Chondrocyte (in vitro differentiated cells): ENCODE data around the gene VARS2. TPM values are rescaled to one million over a fixed set of nuclear protein-coding genes. Genes with fewer than 3 reads are reported as not detected.
"Not testable (repeated sequence)": the region's sequence is repeated elsewhere in the genome, so short reads cannot be mapped to it uniquely, and the experiment has no call there.

Source experiments
- DNase-seq: peaks from one replicate; pipeline ENCODE4 v3.0.0; 2021; ENCODE audit warnings: mixed read lengths, low spot score
- H3K27ac Mint-ChIP-seq: one replicate; pipeline ENCODE4 v1.8.0; 2021; ENCODE audit warnings: mild to moderate bottlenecking, moderate library complexity, mixed read lengths; ENCODE audit not compliant: unreplicated experiment
- H3K27me3 Mint-ChIP-seq: 2 replicates; pipeline ENCODE4 v1.8.0; 2021; ENCODE audit warnings: low read depth, mixed read lengths
- H3K36me3 Mint-ChIP-seq: 2 replicates; pipeline ENCODE4 v1.8.0; 2021; ENCODE audit warnings: low read depth, mixed read lengths
- H3K4me1 Mint-ChIP-seq: 2 replicates; pipeline ENCODE4 v1.8.0; 2021; ENCODE audit warnings: low read depth, mild to moderate bottlenecking, mixed read lengths
- H3K4me3 Mint-ChIP-seq: one replicate; pipeline ENCODE4 v1.8.0; 2021; ENCODE audit warnings: mild to moderate bottlenecking, moderate library complexity, mixed read lengths; ENCODE audit not compliant: unreplicated experiment
- H3K9me3 Mint-ChIP-seq: 2 replicates; pipeline ENCODE4 v1.8.0; 2021; ENCODE audit warnings: low read depth, mixed read lengths
- total RNA-seq: library from RNA; stranded (reverse); gene quantifications from 3 replicates; pipeline ENCODE4 v1.2.1, GENCODE V29; 2021
- TF ChIP-seq, protein P1 (sequence below): fragments of 200-600 bp; sonication (generic); IDR thresholded peaks from 2 replicates; pipeline ENCODE4 v1.5.0; 2021; ENCODE audit warnings: antibody characterized with exemption, mild to moderate bottlenecking, moderate library complexity

The VARS2 gene
- total RNA-seq, 1 donor from 2014 or later: 33.1 TPM

DNA sequence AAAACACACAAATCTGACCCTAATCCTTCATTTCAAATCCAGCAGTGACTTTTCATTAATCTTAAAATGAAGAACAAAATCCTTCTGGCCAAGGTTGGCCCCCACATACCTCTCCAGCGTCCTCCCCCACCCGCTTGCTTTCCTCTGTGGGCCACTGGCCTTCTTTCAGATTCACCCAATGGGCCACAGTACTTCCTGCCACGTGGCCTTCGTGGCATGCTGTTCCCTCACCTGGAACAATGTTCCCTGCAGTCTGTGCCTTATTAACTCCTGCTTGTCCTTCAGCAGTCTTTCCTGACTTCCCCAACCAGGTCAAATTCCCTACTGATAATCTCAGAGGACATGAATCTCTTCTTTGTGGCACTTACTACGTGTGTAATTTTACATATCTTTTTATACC lies 11.3 kb upstream of the VARS2 start:
- Mint-ChIP-seq H3K9me3 (no peaks in the 10 kb centered on the region), H3K4me3 (no peak overlapping the region), H3K27ac (no peak overlapping the region), H3K27me3 (no peaks in the 10 kb centered on the region), H3K36me3 (peaks cover 17% of the 10 kb centered on the region), H3K4me1 (peaks cover 3% of the 10 kb centered on the region)
- TF ChIP-seq, protein P1, sequence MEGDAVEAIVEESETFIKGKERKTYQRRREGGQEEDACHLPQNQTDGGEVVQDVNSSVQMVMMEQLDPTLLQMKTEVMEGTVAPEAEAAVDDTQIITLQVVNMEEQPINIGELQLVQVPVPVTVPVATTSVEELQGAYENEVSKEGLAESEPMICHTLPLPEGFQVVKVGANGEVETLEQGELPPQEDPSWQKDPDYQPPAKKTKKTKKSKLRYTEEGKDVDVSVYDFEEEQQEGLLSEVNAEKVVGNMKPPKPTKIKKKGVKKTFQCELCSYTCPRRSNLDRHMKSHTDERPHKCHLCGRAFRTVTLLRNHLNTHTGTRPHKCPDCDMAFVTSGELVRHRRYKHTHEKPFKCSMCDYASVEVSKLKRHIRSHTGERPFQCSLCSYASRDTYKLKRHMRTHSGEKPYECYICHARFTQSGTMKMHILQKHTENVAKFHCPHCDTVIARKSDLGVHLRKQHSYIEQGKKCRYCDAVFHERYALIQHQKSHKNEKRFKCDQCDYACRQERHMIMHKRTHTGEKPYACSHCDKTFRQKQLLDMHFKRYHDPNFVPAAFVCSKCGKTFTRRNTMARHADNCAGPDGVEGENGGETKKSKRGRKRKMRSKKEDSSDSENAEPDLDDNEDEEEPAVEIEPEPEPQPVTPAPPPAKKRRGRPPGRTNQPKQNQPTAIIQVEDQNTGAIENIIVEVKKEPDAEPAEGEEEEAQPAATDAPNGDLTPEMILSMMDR: no peak
- no peak for DNase-seq

DNA sequence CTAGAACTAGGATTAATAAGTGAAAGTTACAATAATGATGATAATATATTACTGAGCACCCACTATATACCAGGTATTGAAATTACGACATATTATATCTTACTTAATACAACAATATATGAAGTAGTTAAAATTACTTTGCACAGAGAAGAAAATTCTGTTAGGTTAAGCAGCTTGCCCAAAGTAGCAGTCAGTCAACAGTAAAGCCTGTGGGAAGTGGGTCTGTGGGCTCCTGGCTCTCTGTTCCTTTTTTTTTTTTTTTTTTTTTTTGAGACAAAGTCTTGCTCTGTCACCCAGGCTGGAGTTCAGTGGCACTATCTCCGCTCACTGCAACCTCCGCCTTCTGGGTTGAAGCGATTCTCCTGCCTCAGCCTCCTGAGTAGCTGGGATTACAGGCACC lies 10.8 kb upstream of the VARS2 start:
- no peak for DNase-seq
- H3K36me3 Mint-ChIP-seq: peaks cover 14% of the 10 kb centered on the region
- H3K27ac Mint-ChIP-seq: no peak overlapping the region
- H3K9me3 Mint-ChIP-seq: no peaks in the 10 kb centered on the region
- H3K4me3 Mint-ChIP-seq: no peak overlapping the region
- TF ChIP-seq, protein P1: no peak
- no peaks in the 10 kb centered on the region for H3K27me3 Mint-ChIP-seq
- H3K4me1 Mint-ChIP-seq: peaks cover 8% of the 10 kb centered on the region

DNA sequence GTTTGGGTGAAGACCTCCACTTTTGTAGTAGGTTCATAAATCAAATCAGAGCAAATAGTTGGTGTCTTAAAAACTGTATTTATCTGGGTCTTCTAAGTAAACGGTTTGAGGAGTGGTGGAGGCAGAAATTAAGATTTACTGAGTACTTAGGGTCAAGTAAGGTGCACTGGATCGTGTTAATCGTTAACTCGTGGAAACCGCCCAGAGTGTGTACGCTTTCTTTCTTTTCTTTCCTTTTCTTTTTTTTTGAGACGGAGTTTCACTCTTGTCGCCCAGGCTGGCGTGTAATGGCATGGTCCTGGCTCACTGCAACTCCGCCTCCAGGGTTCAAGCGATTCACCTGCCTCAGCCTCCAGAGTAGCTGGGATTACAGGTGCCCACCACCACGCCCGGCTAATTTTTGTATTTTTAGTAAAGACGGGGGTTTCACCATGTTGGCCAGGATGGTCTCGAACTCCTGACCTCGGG lies 6.7 kb upstream of the VARS2 start:
- not testable (repeated sequence) for H3K9me3 Mint-ChIP-seq, H3K27me3 Mint-ChIP-seq, DNase-seq
- Mint-ChIP-seq H3K4me3 (peak overlapping the region; percentile 99), H3K27ac (peak overlapping the region; percentile 95), H3K36me3 (peaks cover 11% of the 10 kb centered on the region), H3K4me1 (peaks cover 20% of the 10 kb centered on the region)

DNA sequence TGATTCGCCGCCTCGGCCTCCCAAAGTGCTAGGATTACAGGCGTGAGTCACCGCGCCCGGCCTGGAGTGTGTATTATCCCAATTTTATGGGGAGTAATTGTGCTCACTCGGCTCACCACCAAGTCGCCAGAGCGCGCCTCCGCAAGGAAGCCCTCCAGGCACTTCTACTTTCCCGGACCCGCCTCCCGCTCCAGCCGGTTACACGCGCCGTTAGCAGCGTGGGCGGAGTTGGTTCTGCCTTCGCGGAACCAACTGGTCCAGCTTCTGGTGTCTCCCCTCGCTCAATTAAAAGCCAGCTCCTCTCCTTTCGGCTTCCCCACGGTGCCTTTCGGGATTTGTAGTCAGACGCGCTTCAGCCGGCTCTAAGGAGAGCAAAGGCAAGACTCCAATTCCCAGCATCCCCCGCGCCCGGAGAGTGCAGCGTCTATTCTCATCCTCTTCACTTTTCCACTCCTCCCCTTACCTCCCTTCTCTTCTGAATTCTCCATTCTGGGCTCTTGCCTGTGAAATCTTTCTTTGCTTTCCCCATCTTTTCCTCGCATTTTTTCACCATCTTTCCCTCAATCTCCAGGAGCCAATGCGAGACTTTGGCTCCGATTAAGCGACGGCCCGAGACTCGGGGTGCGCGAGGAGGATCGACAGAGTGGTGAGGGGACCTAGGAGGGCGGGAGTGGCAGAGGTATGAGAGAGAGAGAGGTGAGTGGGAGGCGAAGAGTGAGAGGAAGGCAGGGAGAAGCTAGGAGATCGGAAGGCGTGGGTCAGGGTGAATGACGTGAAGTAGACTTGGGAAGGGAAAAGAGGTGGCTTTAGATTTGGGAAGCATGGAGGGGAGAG lies 6.1 kb upstream of the VARS2 start, which contains the start of gene GTF2H4:
TSS of gene GTF2H4 (plus strand) at position 450 of the 834 bp plus-strand sequence.
- DNase-seq: no peak
- peak within 1 kb of the TSS; percentile 95 for H3K27ac Mint-ChIP-seq
- H3K4me3 Mint-ChIP-seq: peak within 1 kb of the TSS; percentile 99
- TF ChIP-seq, protein P1: no peak
- no peaks in the 10 kb centered on the region for H3K27me3 Mint-ChIP-seq
- peaks cover 27% of the 10 kb centered on the region for H3K4me1 Mint-ChIP-seq
- no peaks in the 10 kb centered on the region for H3K9me3 Mint-ChIP-seq
- H3K36me3 Mint-ChIP-seq: peaks cover 11% of the 10 kb centered on the region

DNA sequence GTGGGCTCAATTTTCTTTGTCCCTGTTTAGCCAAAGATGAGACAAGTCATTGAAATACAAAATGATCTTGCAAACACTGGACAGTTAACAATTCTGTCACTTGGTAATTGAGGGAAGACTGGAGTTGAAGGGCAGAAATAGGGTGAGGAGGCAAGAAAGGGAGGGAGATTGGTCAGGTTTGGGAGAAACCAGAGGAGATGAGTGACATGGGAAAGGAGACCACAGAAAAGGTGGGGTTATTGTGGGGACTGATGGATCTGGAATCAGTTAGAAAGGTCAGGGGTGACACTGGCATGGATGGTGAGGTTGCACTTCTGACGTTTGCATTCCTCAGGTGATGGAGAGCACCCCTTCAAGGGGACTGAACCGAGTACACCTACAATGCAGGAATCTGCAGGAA lies 5.3 kb upstream of the VARS2 start:
- Mint-ChIP-seq H3K36me3 (peaks cover 11% of the 10 kb centered on the region), H3K9me3 (no peaks in the 10 kb centered on the region), H3K27me3 (no peaks in the 10 kb centered on the region), H3K4me1 (peaks cover 33% of the 10 kb centered on the region), H3K4me3 (peak overlapping the region; percentile 99), H3K27ac (peak overlapping the region; percentile 95)
- DNase-seq: no peak
- TF ChIP-seq, protein P1: no peak

DNA sequence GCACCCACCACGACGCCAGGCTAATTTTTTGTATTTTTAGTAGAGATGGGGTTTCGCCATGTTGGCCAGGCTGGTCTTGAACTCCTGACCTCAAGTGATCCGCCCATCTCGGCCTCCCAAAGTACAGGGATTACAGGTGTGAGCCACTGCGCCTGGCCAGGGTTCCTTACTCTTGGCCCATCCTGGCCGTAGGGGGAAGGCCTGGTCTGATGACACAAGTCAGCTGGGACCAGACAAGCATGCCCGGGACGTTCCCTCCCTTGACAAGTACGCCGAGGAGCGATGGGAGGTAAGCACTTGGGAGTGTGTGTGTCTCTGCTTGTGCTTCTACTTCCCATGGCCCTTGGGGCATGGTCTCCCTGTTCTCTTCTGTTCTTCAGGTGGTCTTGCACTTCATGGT lies 3.6 kb upstream of the VARS2 start:
- peak overlapping the region; percentile 45 for H3K27ac Mint-ChIP-seq
- DNase-seq, H3K9me3 Mint-ChIP-seq, H3K27me3 Mint-ChIP-seq, H3K4me3 Mint-ChIP-seq: not testable (repeated sequence)
- peaks cover 11% of the 10 kb centered on the region for H3K36me3 Mint-ChIP-seq
- peaks cover 49% of the 10 kb centered on the region for H3K4me1 Mint-ChIP-seq
